Putamen (tissue), 1 donor: Measurements from ENCODE around the gene GTF2A2.
"Not testable (repeated sequence)": the region's sequence is repeated elsewhere in the genome, so short reads cannot be mapped to it uniquely, and the experiment has no call there.

ENCODE experiments used
- DNase-seq: peaks from one replicate; pipeline ENCODE4 v3.0.0-alpha.2; 2016; ENCODE audit warnings: low spot score

GTF2A2 gene

GRCh38 chr15:59674361-59674877, 17.1 kb upstream of the GTF2A2 start:
- no peak for DNase-seq

- DNase-seq = no peak
These were observed 11.2 kb upstream of the GTF2A2 start for GRCh38 chr15:59668556-59668955.

- no peak for DNase-seq
These were observed 4.9 kb upstream of the GTF2A2 start for GRCh38 chr15:59662260-59662659.

DNA sequence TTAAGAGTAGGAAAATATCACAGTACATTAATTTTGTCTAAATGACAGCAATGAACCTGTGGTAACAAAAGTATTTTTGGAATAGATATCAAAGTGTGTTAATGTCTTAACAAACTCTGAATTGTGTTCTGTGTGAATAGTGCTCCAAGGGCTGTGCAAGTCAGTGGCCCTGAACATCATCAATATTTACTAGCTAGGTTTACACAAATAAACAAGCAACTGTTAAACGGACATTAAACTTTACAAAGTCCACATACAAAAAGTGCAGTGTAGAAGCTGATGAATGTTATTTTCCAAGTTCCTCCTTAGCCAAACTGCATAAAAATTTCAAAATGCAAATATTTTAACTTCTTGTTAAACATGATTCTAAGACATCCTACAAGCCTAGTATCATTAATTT, 2.1 kb upstream of the GTF2A2 start:
- DNase-seq = no peak

DNA sequence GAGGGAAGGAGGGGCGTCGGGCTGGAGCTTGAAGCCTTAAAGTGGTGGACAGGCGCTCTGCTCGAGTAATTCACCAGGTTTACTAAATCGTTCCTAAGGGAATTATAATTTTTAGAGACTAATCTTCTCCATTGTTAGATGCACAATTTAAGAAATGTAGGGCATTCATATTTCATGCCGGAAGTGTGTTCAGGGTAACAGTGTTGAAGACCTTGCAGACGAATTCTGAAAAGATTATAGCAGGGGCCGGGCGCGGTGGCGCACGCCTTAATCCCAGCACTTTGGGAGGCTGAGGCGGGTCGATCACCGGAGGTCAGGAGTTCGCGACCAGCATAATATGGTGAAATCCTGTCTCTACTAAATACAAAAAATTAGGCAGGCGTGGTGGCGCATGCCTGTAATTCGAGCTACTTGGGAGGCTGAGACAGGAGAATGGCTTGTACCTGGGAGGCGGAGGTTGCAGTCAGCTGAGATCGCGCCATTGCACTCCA, 365 bp upstream of the GTF2A2 start:
- DNase-seq = no peak

GRCh38 chr15:59654046-59654445, 3.3 kb downstream of the GTF2A2 start:
- no peak for DNase-seq

DNA sequence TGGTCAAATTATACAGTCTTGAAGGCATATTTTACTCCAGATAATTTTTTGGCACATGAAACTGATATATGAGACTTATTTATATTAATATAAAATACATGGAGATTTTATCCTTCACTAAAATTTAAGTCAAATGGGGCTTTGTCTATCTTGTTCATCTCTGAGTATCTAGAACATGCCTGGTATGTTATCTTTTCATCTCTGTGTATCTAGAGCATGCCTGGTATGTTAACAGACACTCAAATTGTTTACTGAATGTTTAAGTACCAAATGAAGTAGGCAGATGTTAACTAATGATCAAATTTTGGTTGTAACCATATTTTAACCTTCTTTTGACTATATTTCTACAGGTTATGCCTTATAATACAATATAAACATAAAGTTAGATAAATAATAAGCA, 7.7 kb downstream of the GTF2A2 start:
- no peak for DNase-seq

- no peak for DNase-seq
These were observed 10.2 kb downstream of the GTF2A2 start for GRCh38 chr15:59647085-59647484.

DNA sequence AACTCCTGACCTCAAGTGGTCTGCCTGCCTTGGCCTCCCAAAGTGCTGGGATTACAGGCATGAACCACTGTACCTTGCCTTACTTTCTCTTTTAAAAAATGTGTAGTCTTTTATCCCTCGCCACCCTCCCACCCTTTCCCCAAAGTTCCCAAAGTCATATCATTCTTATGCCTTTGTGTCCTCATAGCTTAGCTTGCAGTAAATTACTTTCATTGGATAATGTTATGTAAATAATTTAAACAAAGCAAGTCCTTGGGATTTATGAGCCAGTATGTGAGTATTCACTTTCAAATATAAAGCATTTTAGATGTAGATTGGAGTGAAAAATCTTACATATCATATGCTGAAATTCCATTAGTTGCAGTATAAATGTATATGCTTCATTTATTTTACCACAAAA, 11.0 kb downstream of the GTF2A2 start:
- no peak for DNase-seq

GRCh38 chr15:59645812-59646211, 11.5 kb downstream of the GTF2A2 start:
- not testable (repeated sequence) for DNase-seq

- no peak for DNase-seq
These were observed 12.6 kb downstream of the GTF2A2 start for GRCh38 chr15:59644756-59645155.

- DNase-seq = no peak
These were observed 15.0 kb downstream of the GTF2A2 start for GRCh38 chr15:59642351-59642750.

DNA sequence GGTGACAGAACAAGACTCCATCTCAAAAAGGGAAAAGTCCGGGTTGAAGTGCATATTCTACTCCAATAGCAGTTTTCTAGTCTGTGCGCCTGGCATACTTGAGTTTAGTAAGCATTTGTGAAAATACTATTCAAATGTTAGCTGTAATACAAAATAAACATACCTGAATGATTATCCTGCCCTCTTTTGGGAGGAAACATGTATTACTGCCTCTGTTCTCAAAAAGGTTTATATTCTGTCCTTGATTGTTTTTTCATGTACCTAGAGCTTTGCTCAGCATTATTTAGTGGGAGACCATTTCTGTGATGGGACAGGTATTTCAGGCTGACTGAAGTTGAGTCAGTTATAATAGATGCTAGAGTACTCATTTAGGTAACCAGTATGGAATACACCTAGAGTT, 19.8 kb downstream of the GTF2A2 start:
- not testable (repeated sequence) for DNase-seq

DNA sequence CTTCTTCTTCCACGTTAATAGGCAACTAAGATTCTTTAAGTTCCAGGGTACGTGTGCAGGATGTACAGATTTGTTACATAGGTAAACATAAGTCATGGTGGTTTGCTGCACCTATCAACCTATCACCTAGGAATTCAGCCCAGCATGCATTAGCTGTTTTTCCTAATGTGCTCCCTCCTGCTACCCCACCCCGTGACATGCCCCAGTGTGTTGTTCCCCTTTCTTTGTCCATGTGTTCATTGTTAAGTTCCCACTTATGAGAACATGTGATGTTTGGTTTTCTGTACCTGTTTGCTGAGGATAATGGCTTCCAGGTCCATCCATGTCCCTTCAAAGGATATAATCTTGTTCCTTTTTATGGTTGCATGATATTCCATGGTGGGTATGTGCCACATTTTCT, 21.1 kb downstream of the GTF2A2 start:
- no peak for DNase-seq

DNA sequence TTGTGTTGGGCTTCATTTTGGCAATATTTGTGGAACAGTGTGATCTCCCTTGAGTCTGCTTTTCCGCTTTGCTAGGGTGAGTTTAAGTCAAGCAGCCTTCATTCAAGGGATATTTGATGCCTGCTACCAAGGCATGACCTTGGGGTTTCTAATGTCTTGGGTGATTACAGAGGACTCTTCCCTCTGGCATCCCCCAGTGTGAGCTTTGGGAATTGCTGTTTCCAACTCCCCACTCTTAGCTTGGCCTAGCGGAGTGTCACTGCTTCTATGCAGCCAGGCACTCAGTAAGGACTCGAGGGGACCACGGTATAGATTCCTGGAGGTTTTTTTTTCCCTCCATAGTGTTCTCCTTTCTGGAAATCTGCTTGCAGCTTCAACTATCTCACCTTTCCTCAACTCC, 24.6 kb downstream of the GTF2A2 start:
- DNase-seq = no peak

- no peak for DNase-seq
These were observed 35.0 kb downstream of the GTF2A2 start for GRCh38 chr15:59622289-59622688.

- no peak for DNase-seq
These were observed 38.9 kb downstream of the GTF2A2 start for GRCh38 chr15:59618406-59618805.

DNA sequence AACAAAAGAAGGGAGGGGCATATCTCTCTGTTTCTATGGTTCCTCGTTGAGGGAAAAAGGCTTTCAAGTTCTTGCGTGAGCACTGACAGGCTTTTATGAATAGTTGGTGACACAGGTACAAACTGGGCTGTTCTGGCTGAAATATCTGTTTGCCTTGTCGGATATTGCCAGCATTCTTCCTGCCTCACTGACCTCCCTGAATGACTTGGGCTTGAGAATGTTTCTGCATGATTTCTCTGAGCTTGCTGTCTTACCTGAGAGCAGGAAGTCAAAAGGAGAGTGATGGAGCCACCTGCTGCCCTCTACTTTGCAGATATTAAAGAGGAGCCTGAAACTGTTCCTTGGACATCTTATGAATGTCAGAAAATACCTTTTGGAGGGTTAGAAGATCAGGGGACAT, 40.9 kb downstream of the GTF2A2 start:
- no peak for DNase-seq

- DNase-seq = no peak
These were observed 41.7 kb downstream of the GTF2A2 start for GRCh38 chr15:59615661-59616060.

DNA sequence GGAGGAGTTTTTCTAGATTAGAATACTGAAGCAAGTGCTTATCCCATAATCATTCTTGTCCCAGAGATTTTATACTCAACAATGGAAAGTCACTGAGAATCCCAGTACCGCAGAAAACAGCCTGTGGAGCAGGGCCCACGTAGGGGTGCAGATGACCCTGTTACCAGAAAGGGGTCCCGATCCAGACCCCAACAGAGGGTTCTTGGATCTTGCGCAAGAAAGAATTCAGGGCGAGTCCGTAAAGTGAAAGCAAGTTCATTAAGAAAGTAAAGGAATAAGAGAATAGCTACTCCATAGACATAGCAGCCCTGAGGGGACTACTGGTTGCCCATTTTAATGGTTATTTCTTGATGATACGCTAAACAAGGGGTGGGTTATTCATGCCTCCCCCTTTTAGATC, 43.2 kb downstream of the GTF2A2 start:
- no peak for DNase-seq

DNA sequence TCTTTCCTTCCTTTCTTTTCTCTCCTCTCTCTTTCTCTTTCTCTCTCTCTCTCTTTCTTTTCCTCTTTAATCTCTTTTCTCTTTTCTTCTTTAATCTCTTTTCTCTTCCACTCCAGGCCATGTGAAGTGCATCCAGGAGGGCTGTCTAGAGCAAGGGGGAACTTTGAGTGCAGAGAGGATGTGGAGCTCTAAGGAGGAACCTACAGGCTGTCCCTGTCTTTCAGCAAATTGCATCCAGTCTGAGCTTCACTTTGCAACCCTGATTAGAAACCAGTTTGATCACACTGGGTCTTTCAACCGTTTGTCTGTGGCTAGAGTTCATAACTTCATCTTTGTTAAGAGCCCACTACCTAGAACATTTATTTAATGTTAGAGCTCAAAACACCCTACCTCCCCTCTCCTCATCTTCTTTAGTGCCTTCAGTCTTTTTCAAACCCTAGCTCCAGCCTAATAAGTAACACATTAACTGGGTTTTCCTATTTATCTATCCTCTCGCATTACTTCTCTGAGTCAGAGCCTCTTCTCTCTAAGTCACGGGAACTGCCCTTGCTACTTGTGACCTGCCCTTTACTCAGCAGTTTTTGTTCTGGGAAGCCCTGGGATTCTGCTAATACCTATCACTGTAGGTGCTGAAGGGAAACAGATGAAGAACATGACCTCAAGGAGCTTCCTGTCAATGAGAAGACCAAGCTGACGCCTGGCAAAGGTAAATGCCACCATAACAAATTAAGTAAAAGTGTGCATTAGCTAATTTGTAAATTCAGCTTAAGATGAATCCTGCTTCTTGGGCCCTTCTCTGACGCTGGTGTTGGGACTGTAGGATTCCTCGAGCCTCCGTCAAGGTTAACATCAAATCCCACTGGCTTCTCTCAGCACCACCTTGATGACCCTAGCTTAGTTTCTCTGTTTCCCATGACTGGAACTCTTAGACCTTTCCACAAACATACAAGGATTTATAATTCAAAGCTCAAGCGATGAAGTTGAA, 45.7 kb downstream of the GTF2A2 start, which contains the start of gene GCNT3:
GCNT3 (plus strand) TSS at position 508 of the 985 bp plus-strand sequence. CDS start 6,456 bp downstream, outside the sequence.
- DNase-seq = no peak

DNA sequence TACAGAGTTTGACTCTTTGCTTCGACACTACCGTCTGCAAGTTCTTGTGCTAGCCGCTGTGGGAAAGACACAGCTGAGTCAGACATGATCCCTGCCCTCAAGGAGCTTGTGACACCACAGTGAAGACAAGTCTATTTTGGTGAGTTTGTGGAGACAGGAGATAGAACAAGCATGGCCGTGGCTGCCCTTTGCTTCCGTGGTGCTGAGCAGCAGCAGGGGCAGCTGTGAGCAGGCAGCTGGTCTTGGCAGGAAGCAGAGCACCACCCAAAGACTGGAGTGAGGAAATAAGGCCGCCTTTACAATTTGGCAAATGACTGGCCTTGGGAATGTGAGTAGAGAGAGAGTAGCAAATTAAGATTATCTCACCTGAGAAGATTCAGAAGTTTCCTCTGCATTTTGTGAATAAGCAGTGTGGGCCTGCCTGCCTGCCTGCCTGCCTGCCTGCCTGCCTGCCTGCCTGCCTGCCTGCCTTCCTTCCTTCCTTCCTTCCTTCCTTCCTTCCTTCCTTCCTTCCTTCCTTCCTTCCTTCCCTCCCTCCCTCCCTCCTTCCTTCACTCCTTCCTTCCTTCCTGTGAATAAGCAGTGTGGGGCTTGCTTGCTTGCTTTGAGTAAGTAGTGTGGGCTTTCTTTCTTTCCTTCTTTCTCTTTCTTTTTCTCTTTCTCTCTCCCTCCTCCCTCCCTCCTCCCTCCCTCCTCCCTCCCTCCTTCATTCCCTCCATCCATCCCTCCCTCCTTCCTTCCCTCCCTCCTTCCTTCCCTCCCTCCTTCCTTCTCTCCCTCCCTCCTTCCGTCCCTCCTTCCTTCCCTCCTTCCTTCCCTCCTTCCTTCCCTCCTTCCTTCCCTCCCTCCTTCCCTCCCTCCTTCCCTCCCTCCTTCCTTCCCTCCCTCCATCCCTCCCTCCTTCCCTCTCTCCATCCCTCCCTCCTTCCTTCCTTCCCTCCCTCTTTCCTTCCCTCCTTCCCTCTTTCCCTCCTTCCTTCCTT, 47.3 kb downstream of the GTF2A2 start:
- no peak for DNase-seq
